Neuronal stem cell (in vitro differentiated cells): ENCODE measurements around the gene PAK2.

Source experiments
- DNase-seq: peaks from one replicate; pipeline ENCODE4 v3.0.0-alpha.2; 2013; ENCODE audit warnings: low spot score
- H2AFZ ChIP-seq: one replicate; pipeline ENCODE4 v1.6.1; 2013; ENCODE audit warnings: mild to moderate bottlenecking, low read length, inconsistent platforms
- H2AK5ac ChIP-seq: 2 replicates; pipeline ENCODE4 v1.6.1; 2013; ENCODE audit warnings: low read depth, mild to moderate bottlenecking, inconsistent platforms, low read length, moderate library complexity, mixed read lengths
- H2BK120ac ChIP-seq: 2 replicates; pipeline ENCODE4 v1.6.1; 2013; ENCODE audit warnings: low read depth, mild to moderate bottlenecking, inconsistent platforms, low read length, moderate library complexity, mixed read lengths
- H2BK12ac ChIP-seq: one replicate; pipeline ENCODE4 v1.6.1; 2013; ENCODE audit warnings: low read length, inconsistent platforms
- H2BK15ac ChIP-seq: 2 replicates; pipeline ENCODE4 v1.6.1; 2013; ENCODE audit warnings: mild to moderate bottlenecking, low read length, inconsistent platforms, mixed read lengths
- H2BK5ac ChIP-seq: one replicate; pipeline ENCODE4 v1.6.1; 2013; ENCODE audit warnings: inconsistent platforms, mild to moderate bottlenecking, low read length, moderate library complexity
- H3K14ac ChIP-seq: one replicate; pipeline ENCODE4 v1.6.1; 2013; ENCODE audit warnings: low read length, inconsistent platforms
- H3K18ac ChIP-seq: 2 replicates; pipeline ENCODE4 v1.6.1; 2013; ENCODE audit warnings: low read length, inconsistent platforms
- H3K23ac ChIP-seq: 2 replicates; pipeline ENCODE4 v1.6.1; 2013; ENCODE audit warnings: low read depth, mild to moderate bottlenecking, mixed read lengths, low read length, inconsistent platforms; ENCODE audit not compliant: poor library complexity
- H3K27ac ChIP-seq: replicated peaks from 3 replicates; pipeline ENCODE4 v1.5.1; 2013; ENCODE audit warnings: low read length, inconsistent platforms
- H3K27me3 ChIP-seq, 3 experiments: 2 replicates each; pipeline ENCODE4 v1.6.1; 2013; ENCODE audit warnings: low read length in 3 of 3, mild to moderate bottlenecking in 2 of 3, inconsistent platforms in 1 of 3, low read depth in 1 of 3, mixed read lengths in 1 of 3, moderate library complexity in 1 of 3; ENCODE audit not compliant: control insufficient read depth in 3 of 3, insufficient read depth in 3 of 3
- H3K36me3 ChIP-seq, 2 donors: replicated peaks in 1 of 2; 2 replicates each; pipeline ENCODE4 v1.6.1; 2013; ENCODE audit warnings: low read length in 2 of 2; ENCODE audit not compliant: control insufficient read depth in 2 of 2, insufficient read depth in 2 of 2
- H3K4ac ChIP-seq: 2 replicates; pipeline ENCODE4 v1.6.1; 2013; ENCODE audit warnings: inconsistent platforms, mild to moderate bottlenecking, low read length, moderate library complexity
- H3K4me1 ChIP-seq, 2 donors: 1 replicate in 1 of 2; 2 replicates in 1 of 2; pipeline ENCODE4 v1.6.1; 2013; ENCODE audit warnings: low read length in 2 of 2, low read depth in 1 of 2; ENCODE audit not compliant: control insufficient read depth in 2 of 2, insufficient read depth in 1 of 2
- H3K4me2 ChIP-seq: one replicate; pipeline ENCODE4 v1.6.1; 2013; ENCODE audit warnings: mild to moderate bottlenecking, low read length, inconsistent platforms; ENCODE audit not compliant: insufficient read depth, poor library complexity, severe bottlenecking
- H3K4me3 ChIP-seq, 2 donors: 2 replicates each; pipeline ENCODE4 v1.5.1; 2013; ENCODE audit warnings: low read length in 2 of 2, mild to moderate bottlenecking in 2 of 2, inconsistent platforms in 1 of 2, moderate library complexity in 1 of 2
- H3K79me1 ChIP-seq: one replicate; pipeline ENCODE4 v1.6.1; 2013; ENCODE audit warnings: low read depth, mild to moderate bottlenecking, inconsistent platforms, low read length, moderate library complexity
- H3K9ac ChIP-seq: one replicate; pipeline ENCODE4 v1.6.1; 2013; ENCODE audit warnings: mild to moderate bottlenecking, low read depth, low read length, inconsistent platforms; ENCODE audit not compliant: poor library complexity
- H3K9me3 ChIP-seq, 2 donors: replicated peaks in 1 of 2; 2 replicates each; pipeline versions ENCODE3 to v1.6.1; 2013; ENCODE audit warnings: low read length in 2 of 2, mild to moderate bottlenecking in 2 of 2, inconsistent platforms in 1 of 2, low read depth in 1 of 2, mixed read lengths in 1 of 2, moderate library complexity in 1 of 2; ENCODE audit not compliant: control insufficient read depth in 2 of 2, insufficient read depth in 1 of 2
- H4K8ac ChIP-seq: one replicate; pipeline ENCODE4 v1.6.1; 2013; ENCODE audit warnings: low read depth, mild to moderate bottlenecking, inconsistent platforms, low read length, moderate library complexity
- H4K91ac ChIP-seq: one replicate; pipeline ENCODE4 v1.6.1; 2013; ENCODE audit warnings: low read length, low read depth, mild to moderate bottlenecking, inconsistent platforms; ENCODE audit not compliant: poor library complexity
- WGBS, 2 donors: extraction: QIAGEN DNeasy Blood & Tissue Kit; methylation state at CpG; one replicate each; pipeline ENCODE4 v1.1.7; 2013; ENCODE audit warnings: missing lambda C conversion rate in 2 of 2, mixed read lengths in 1 of 2; ENCODE audit not compliant: insufficient read length in 2 of 2, insufficient replicate concordance in 1 of 2; ENCODE audit errors: extremely low coverage in 2 of 2; 5-methylcytosine and 5-hydroxymethylcytosine counted together

PAK2 gene

GRCh38 chr3:196772102-196772501 is 32.4 kb downstream of the PAK2 start:
- Histone ChIP-seq H3K4me1 (peaks cover 0 to 3% of the 10 kb centered on the region in 2 donors), H3K9ac (no peak overlapping the region), H3K4me2 (no peak overlapping the region), H2BK5ac (no peak overlapping the region), H2BK12ac (no peak overlapping the region), H4K91ac (no peak overlapping the region), H3K14ac (no peak overlapping the region), H3K18ac (no peak overlapping the region), H2AFZ (no peak overlapping the region), H2BK15ac (no peak overlapping the region), H3K27me3 (no peaks in the 10 kb centered on the region), H3K36me3 (peaks cover 1 to 42% of the 10 kb centered on the region in 2 donors), H3K23ac (no peak overlapping the region), H3K79me1 (peaks cover 2% of the 10 kb centered on the region), H2AK5ac (no peak overlapping the region), H3K27ac (no peak overlapping the region), H3K4ac (no peak overlapping the region), H2BK120ac (no peak overlapping the region), H3K4me3 (no peak overlapping the region), H3K9me3 (peaks cover 0 to 10% of the 10 kb centered on the region in 2 donors), H4K8ac (no peak overlapping the region)
- WGBS, 2 donors, result no CpG with 5 or more reads among the region's 4 CpGs
- DNase-seq, result no peak

- Histone ChIP-seq H2BK12ac (no peak overlapping the region), H3K4me1 (peaks cover 0 to 3% of the 10 kb centered on the region in 2 donors), H3K36me3 (peaks cover 1 to 43% of the 10 kb centered on the region in 2 donors), H2BK120ac (no peak overlapping the region), H3K27ac (no peak overlapping the region), H2AK5ac (no peak overlapping the region), H3K9me3 (peaks cover 0 to 10% of the 10 kb centered on the region in 2 donors), H4K8ac (no peak overlapping the region), H3K9ac (no peak overlapping the region), H3K79me1 (peaks cover 2% of the 10 kb centered on the region), H3K14ac (no peak overlapping the region), H3K4me2 (no peak overlapping the region), H2AFZ (no peak overlapping the region), H3K4ac (no peak overlapping the region), H3K23ac (no peak overlapping the region), H4K91ac (no peak overlapping the region), H2BK15ac (no peak overlapping the region), H3K27me3 (no peaks in the 10 kb centered on the region), H3K4me3 (no peak overlapping the region), H3K18ac (no peak overlapping the region), H2BK5ac (no peak overlapping the region)
- no peak for DNase-seq
- no CpG with 5 or more reads among the region's 6 CpGs for WGBS, 2 donors
These were observed 33.2 kb downstream of the PAK2 start for GRCh38 chr3:196772897-196773296.

- Histone ChIP-seq H3K23ac (no peak overlapping the region), H3K18ac (no peak overlapping the region), H2AK5ac (no peak overlapping the region), H3K14ac (no peak overlapping the region), H3K4ac (no peak overlapping the region), H4K91ac (no peak overlapping the region), H3K4me1 (peaks cover 0 to 3% of the 10 kb centered on the region in 2 donors), H3K9me3 (peaks cover 4 to 12% of the 10 kb centered on the region in 2 donors), H2BK5ac (no peak overlapping the region), H3K27me3 (no peaks in the 10 kb centered on the region), H2BK120ac (no peak overlapping the region), H2BK12ac (no peak overlapping the region), H3K9ac (no peak overlapping the region), H2AFZ (no peak overlapping the region), H3K79me1 (peaks cover 2% of the 10 kb centered on the region), H3K36me3 (peaks cover 3 to 38% of the 10 kb centered on the region in 2 donors), H3K27ac (no peak overlapping the region), H3K4me3 (no peak overlapping the region), H2BK15ac (no peak overlapping the region), H4K8ac (no peak overlapping the region), H3K4me2 (no peak overlapping the region)
- DNase-seq, result no peak
- no CpG with 5 or more reads among the region's 5 CpGs for WGBS, 2 donors
These were observed 34.6 kb downstream of the PAK2 start for GRCh38 chr3:196774191-196774820.

- WGBS, 2 donors, result no CpG with 5 or more reads among the region's 6 CpGs
These were observed 35.3 kb downstream of the PAK2 start for GRCh38 chr3:196774848-196775422.

More at GRCh38 chr3:196774848-196775422, 35.3 kb downstream of the PAK2 start:
- no peak overlapping the region for H2AK5ac ChIP-seq
- H4K91ac ChIP-seq, result no peak overlapping the region
- no peak overlapping the region for H3K27ac ChIP-seq
- no peak overlapping the region for H3K4ac ChIP-seq
- H3K9ac ChIP-seq, result no peak overlapping the region
- H3K14ac ChIP-seq, result no peak overlapping the region
- no peak overlapping the region for H2BK120ac ChIP-seq
- no peak overlapping the region for H3K18ac ChIP-seq
- H3K79me1 ChIP-seq, result peaks cover 4% of the 10 kb centered on the region
- no peak overlapping the region for H3K4me2 ChIP-seq
- H3K27me3 ChIP-seq, result no peaks in the 10 kb centered on the region
- H3K9me3 ChIP-seq, result peaks cover 6 to 19% of the 10 kb centered on the region in 2 donors
- no peak overlapping the region for H4K8ac ChIP-seq
- peaks cover 5 to 39% of the 10 kb centered on the region in 2 donors for H3K36me3 ChIP-seq
- H3K23ac ChIP-seq, result no peak overlapping the region
- no peak overlapping the region for H2AFZ ChIP-seq
- no peak overlapping the region for H3K4me3 ChIP-seq
- H2BK12ac ChIP-seq, result no peak overlapping the region
- H3K4me1 ChIP-seq, result peaks cover 0 to 3% of the 10 kb centered on the region in 2 donors
- H2BK5ac ChIP-seq, result no peak overlapping the region
- DNase-seq, result no peak
- no peak overlapping the region for H2BK15ac ChIP-seq
